Activated CD4-positive, CD25-positive, alpha-beta regulatory T cell treated with anti-CD3 and anti-CD28 coated beads, Interleukin-2, amount 50 U/mL, for 24 hours (primary cell): ENCODE results near the gene DIP2C.
"Not testable (repeated sequence)": the region's sequence is repeated elsewhere in the genome, so short reads cannot be mapped to it uniquely, and the experiment has no call there.

Source experiments
- ATAC-seq, 2 donors: fragments of 150-1000 bp; cut with Tn5 transposase; one replicate each; pipeline ENCODE4 v1.10.0; 2021; ENCODE audit warnings: mild to moderate bottlenecking in 1 of 2, moderate library complexity in 1 of 2

The DIP2C gene

GRCh38 chr10:637771-638195 lies 51.7 kb downstream of the DIP2C start:
- ATAC-seq: no peak

GRCh38 chr10:637221-637620 lies 52.2 kb downstream of the DIP2C start:
- ATAC-seq: no peak

- no peak for ATAC-seq
Observed at GRCh38 chr10:636769-637168, 52.7 kb downstream of the DIP2C start.

GRCh38 chr10:636016-636730 lies 53.3 kb downstream of the DIP2C start:
- no peak for ATAC-seq

- no peak for ATAC-seq
Observed at GRCh38 chr10:635088-635861, 54.2 kb downstream of the DIP2C start.

GRCh38 chr10:634256-634655 lies 55.2 kb downstream of the DIP2C start:
- ATAC-seq: no peak

GRCh38 chr10:633279-634245 lies 55.9 kb downstream of the DIP2C start:
- no peak for ATAC-seq

- not testable (repeated sequence) for ATAC-seq
Observed at GRCh38 chr10:632807-633177, 56.7 kb downstream of the DIP2C start.

GRCh38 chr10:632155-632806 lies 57.2 kb downstream of the DIP2C start:
- ATAC-seq: not testable (repeated sequence)

- ATAC-seq: no peak
Observed at GRCh38 chr10:631266-631665, 58.2 kb downstream of the DIP2C start.

- ATAC-seq: no peak
Observed at GRCh38 chr10:630581-631073, 58.8 kb downstream of the DIP2C start.

- no peak for ATAC-seq
Observed at GRCh38 chr10:629186-629998, 60.1 kb downstream of the DIP2C start.

GRCh38 chr10:628386-629045 lies 61.0 kb downstream of the DIP2C start:
- no peak for ATAC-seq

- ATAC-seq: no peak
Observed at GRCh38 chr10:627032-627992, 62.2 kb downstream of the DIP2C start.

GRCh38 chr10:625751-626711 lies 63.4 kb downstream of the DIP2C start:
- no peak for ATAC-seq

- no peak for ATAC-seq
Observed at GRCh38 chr10:625333-625696, 64.2 kb downstream of the DIP2C start.

- no peak for ATAC-seq
Observed at GRCh38 chr10:624605-625332, 64.7 kb downstream of the DIP2C start.

GRCh38 chr10:624312-624604 lies 65.2 kb downstream of the DIP2C start:
- ATAC-seq: no peak
